CD4-positive, alpha-beta T cell treated with Interleukin-15 for 4 hours (primary cell): ENCODE data around the gene NID1.
"Not testable (repeated sequence)": the region's sequence is repeated elsewhere in the genome, so short reads cannot be mapped to it uniquely, and the experiment has no call there.

Source experiments
- DNase-seq: peaks from one replicate; pipeline ENCODE4 v3.0.0-alpha.2; 2020; ENCODE audit warnings: low spot score

Gene NID1

DNA sequence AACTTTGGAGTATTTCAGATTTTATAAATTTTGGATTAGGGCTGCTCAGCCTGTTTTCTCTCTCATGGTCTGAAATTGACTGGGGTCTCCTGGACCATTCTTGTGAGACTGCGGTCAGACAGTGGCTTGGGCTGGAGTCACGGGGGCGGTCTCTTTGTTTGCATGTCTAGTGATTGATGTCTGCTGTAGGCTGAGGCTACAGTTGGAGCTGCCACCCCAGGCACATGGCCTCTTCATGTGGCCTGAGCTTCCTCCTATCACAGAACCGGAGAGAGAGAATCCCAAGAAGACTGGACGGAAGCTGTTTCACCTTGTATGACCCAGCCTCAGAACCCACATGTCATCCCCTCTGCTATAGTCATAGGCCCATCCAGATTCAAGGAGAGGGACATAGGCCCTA is 96.1 kb downstream of the NID1 start:
- no peak for DNase-seq

DNA sequence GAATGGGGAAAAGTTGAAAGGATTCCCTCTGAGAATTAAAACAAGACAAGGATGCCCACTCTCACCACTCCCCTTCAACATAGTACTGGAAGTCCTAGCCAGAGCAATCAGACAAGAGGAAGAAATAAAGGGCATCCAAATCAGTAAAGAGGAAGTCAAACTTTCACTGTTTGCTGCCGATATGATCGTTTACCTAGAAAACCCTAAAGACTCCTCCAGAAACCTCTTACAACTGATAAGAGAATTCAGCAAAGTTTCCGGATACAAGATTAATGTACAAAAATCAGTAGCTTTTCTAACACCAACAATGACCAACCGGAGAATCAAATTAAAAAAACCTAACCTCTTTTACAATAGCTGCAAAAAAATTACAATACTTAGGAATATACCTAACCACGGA is 98.8 kb downstream of the NID1 start:
- not testable (repeated sequence) for DNase-seq

DNA sequence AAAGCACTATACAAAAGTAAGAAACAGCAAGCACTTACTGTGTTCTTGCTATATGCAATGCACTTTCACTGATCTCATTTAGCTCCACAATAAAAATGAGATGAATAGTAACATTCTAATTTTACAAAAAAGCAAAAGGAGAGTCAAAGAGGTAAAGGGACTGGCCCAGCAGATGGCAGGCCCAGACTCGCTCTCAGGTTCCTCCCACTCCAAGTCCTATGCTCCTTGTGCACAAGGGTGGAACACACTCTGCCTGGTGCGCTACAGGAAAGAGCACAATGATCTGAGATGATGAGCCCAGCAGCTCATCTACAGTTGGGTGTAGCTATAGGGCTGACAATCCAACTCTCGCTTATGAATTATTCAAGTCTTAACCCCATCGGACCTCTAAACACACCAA is 104.1 kb downstream of the NID1 start:
- no peak for DNase-seq

DNA sequence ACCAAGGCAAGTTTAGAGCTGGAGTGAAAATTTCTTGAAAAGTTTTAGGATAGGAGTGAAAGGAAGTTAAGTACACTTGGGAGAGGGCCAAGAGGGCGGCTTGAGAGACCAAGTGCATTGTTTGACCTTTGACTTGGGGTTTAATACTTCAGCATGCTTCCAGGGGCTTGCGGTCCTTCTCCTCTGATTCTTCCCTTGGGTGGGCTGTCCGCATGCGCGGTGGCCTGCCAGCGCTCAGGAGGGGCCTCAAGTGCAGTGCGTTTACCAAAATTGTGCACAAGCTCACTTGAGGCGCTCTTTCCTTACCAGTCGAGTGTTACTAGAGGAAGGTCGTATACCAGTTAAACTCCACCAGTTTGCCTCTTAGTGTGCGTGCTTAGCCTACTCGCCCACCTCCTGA is 106.9 kb downstream of the NID1 start:
- no peak for DNase-seq

DNA sequence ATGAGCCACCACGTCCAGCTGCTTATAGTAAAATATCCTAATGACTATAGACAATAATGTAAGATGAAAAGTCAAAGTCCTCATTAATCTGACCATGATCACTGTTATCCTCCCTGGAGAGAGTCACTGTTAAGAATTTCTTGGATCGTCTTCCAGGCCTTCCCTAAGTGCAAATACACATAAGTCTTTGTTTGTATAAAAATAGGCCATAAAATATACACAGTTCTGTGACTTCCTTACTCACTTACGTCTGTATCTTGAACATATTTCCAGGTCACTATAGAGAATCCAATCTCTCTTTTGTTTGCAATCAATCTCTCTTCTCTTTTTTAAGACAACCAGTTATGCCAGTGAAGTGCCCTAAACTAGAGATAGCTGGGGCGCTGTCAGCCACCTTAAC is 109.1 kb downstream of the NID1 start:
- DNase-seq = no peak

DNA sequence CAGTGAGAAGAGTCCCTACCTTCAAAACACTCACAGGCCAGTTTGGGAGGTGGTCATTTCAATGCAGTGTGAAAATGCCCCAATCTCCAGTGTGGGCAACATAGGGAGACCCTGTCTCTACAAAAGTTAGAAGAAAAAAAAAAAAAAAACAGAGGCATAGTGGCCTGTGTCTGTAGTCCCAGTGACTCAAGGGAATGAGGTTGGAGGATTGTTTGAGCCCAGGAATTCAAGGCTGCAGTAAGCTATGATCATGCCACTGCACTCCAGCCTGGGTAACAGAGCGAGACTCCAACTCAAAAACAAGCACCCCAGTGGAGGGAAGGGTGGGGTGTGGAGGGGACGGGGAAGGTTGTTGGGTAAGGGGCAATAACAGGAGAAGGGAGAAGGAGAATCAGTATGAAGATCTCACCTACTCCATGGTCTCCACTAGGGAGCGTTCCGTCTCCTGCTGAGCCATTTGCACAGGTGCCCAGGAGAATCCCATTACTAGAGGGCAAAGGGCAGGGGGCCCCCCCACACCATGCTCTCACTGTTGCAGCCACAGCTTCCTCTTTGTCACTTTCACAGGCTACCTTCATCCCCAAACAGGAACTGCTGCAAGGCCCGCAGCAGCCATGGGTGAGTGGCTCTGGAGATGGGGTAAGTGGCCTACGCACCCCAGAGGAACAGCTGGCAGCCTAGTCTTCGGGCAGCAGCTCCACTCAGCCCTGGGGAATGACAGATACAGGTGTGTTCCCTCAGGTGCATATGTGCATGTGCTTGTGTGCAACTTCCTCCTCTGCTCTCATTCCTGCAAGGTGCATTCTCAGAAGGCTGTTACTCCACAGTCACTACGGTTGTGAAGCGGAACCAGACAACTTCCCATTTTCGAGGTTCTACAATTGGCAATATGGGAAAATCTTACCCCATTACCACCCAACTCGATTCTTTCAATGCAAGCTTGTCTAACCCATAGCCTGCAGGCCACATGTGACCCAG is 110.3 kb downstream of the NID1 start:
- peak; percentile 49 for DNase-seq

DNA sequence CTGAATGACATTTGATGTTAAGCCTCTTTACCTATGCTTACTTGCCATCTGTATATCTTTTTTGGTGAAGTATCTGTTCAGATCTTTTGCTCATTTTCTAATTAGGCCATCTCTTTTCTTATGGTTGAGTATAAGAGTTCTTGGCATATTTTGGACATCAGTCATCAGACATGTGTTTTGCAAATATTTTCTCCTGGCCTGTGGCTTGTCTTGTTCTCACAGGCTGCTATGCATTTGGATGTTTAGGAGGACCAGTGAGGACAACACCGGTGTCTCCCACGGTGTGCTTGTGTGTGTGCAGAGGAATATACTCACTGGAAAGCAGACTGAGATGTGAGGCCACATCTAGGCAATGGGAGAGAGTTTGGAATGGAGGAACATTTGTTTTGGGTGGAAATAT is 111.1 kb downstream of the NID1 start:
- no peak for DNase-seq

DNA sequence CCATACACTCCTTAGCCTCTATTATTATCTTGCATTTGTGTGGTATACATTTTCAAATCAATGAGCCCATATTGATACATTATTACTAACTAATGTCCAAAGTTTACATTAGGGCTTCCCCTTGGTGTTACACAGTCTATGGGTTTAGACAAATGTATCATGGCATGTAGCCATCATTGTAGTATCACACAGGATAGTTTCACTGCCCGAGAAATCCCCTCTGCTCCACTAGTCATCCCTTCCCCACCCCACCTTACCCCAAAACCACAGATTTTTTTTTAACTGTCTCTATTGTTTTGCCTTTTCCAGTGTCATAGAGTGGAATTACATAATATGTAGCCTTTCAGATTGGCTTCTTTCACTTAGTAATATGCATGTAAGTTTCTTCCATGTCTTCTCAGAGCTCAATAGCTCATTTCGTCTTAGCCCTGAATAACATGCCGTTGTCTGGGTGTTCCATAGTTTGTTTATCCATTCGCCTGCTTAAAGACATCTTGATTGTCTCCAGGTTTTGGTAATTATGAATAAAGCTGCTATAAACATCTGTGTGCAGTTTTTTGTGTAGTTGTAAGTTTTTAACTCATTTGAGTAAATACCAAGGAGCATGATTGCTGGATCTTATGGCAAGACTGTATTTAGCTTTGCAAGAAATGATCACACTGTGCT is 111.8 kb downstream of the NID1 start:
- no peak for DNase-seq

DNA sequence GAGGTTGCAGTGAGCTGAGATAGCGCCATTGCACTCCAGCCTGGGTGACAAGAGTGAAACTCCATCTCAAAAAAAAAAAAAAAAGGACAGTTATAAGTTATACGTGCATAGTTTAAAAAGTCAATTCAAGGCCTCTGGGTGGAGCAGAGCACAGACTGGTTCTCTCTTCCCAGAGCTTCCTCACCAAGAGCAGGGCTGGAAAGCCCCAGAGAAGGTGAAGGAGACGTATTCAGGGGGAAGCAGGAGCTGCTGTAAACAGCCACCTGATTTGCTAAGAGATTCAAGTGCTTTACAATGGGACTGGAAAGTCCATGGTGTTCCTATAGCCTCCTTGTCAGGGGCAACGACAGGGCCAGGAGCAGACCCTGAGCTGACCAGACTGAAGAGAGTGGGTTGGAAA is 113.2 kb downstream of the NID1 start:
- DNase-seq = no peak

DNA sequence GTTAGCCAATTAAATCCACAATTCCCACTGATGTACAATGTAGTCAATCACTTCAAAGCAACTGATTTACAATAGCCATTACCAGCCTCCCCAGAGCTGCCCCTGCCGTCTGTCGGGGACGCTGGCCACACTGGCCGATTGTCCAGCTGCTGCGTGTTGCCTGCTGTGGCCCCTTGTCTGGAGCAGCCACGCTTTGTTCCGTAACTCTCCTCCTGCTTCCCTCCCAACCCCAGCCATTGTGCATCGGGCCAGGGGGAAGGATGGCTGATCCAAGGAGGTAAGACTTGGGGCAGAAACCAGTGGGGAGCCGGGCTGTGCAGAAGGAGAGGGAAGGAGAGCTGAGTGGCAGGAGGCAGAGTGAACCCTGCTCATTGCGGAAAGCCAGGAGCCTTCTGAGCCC is 114.6 kb downstream of the NID1 start:
- DNase-seq = no peak

DNA sequence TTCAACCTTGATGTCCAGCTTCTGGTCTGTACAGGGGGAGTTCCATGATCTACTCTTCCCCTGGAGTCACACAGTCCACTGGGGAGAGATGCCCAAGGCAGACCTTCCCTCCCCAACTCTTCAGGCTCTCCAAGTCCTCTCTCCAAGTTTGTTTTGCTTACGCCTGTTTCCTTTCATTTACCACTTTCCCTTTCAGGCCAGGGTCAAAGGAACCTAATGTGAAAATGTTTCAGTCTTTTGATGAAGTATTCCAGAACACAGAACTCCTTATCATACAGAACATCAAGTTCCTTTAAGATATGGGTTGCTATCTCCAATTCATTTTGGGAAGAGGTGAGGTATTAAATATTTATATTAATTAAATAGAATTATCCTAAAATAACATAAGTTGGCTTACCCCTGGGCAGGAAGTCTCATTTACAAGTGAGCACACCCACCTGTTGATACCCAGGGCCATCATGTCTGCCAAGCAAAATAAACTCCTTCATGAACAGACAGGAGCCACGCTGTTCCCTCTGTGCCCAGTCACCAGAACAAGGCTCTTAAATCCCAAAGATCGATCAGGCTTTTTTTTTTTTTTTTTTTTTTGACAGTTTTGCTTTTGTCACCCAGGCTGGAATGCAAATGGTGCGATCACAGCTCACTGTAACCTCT is 116.0 kb downstream of the NID1 start:
- no peak for DNase-seq

DNA sequence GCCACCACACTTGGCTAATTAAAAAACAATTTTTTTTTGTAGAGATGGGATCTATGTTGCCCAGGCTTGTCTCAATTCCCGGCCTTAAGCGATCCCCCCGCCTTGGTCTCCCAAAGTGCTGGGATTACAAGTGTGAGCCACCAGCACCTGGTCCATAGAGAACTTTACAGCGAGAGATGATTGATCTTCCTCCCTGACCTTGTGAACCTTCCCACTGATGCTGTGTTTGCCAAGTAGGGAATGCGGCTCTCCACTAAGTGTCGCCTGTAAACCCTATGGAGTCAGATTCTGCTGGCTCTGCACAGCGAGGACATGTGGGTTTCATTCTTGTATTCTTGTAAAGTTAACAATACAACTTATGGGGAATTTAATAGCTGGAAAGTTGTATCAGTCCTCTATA is 116.9 kb downstream of the NID1 start:
- DNase-seq = no peak

DNA sequence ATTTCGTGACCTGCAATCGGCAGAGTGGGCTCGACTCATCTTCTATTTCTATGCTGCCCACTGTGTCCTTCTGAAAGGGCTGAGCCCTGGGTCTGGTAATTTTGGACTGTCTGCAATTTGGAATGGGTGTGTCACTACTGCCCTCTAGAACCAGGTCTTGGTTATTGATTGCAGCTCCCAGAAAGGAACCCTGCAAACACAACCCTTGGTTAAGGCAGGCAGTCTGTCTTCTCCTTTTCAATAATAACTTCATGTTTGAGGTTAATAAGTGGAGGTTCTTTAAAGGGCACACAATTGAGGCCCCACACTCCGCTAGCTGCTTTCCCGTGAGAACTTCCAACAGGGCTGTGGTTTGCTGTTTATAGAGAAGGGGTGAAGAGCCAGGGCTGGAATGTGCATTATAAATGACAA is 118.3 kb downstream of the NID1 start:
- DNase-seq = peak; percentile 12

DNA sequence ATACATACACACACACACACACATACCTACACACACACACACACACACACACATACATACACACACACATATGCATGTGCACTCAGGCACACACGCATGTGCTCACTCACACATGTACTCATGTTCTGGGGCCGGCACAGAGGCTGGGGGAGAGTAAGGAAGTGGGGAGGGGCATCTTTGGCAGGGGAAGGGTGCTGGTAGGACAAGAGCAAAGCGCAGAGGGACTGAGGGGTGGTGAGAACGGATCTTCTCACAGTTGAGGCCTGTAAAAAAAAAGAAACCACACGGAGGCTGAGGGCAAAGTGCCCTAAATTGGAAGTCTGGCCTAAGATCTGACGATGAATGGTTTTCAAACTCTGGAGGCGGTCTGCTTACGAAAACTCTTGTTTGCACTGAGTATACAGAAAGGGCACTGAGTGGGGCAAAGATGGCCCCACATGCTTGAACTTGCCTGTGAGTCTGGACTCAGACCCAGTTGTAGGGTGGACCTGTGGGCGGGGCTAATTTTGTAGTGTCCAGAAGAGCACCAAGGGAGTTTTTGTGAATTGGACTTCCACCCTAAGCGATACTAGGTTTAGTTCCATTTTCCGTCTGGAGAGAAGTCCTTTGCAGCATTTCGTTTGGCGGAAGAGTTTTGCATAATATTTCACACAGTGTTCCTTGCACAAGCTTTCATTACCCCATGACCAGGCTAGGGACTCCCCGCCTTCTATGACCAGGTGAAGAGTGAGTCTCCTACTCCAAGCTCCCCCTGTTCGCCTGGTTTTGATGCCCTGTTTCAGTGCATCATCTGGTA is 118.9 kb downstream of the NID1 start:
- peak; percentile 8 for DNase-seq

DNA sequence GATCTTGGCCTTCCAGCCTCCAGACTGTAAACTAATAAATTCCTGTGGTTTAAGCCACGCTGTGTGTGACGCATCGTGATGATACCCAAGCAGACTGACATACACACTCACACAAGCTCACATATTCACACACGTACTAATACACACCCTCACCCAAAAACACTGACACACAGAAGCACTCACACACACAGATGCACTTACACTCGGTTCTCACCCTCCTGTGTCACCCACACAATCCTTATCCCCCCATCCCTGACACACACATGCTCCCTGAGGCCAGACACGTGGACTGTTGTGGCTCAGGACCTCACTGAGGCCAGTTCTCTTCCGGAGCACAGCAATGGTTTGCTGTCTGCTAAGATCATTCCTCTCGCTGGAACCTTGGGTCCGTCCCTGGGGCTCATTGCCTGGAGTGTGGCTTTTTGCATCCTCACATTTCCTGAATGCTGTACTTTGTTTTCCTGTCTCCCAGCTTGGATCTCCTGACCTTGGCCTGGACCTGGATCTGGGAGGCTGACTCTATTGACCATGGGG is 121.2 kb downstream of the NID1 start:
- no peak for DNase-seq

DNA sequence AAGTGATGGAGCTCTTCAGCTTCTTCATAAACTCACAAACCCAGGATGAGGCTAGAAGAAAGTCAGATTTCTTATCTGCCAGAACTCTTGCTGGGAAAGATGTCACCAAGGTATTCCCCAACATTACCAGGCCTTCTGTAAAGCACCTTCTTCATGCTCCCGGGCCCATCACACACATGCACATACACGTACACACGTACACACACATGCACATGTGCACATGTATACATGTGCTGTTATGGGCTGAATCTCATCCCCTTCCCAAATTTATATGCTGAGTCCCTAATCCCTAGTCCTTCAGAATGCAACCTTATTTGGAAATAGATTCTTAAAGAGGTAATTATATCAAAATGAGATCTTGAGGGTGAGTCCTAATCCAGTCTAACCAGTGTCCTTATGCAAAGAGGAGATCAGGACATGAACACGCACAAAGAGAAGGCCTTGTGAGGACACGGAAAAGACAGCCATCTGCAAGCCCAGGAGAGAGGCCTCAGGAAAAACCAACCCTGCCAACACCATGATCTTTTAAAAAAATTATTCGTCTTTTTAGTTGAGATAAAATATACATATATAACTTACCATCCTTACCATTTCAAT is 121.8 kb downstream of the NID1 start:
- no peak for DNase-seq

DNA sequence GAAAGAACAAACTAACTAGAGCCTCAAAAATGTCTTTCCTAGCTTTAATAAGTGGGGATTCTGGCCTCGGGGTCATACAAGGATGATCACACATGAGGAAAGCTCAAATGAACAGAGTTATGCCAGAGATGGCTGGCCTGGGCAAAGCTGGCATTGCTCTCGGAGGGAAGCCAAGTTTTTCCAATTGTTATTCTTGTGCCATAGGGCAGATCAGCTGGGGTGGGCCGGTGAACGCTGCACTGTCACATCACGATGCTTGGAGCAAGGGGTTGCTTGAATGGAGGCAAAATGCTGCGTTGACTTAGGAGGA is 122.3 kb downstream of the NID1 start:
- no peak for DNase-seq

DNA sequence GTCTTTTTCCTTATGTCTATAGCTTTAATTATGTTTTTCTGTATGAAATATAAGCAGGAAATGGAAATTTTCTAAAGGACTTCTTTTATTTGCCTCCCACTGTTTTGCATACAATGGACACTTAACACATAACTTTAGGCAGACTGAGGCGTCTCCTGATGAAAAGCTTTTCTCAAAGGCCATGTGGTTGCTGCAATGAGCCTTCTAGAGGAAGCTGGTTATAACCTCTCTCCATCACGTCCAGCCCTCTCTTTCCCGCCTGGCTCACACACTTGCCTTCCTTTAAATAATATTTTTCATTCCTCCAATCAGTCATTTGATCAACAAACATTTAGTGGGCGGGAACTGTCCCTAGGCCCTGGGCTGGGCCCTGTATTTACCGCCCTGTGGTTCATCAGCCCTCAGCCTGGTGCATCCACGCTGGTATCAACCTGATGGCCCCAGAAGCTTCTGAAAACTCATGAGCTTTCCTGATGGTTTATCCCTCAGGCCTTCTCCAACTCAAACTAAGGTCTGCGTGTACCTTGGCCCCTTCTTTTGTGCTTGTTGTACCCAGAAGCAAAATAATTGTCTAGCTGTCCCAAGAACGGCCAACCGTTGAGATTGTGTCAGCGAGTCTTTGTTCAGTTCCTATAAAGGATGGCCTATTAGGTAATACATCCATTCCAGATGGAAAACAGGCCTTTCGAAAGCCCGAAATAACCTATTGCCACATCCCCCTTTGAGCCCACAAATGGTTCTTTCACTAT is 122.8 kb downstream of the NID1 start:
- DNase-seq = no peak

DNA sequence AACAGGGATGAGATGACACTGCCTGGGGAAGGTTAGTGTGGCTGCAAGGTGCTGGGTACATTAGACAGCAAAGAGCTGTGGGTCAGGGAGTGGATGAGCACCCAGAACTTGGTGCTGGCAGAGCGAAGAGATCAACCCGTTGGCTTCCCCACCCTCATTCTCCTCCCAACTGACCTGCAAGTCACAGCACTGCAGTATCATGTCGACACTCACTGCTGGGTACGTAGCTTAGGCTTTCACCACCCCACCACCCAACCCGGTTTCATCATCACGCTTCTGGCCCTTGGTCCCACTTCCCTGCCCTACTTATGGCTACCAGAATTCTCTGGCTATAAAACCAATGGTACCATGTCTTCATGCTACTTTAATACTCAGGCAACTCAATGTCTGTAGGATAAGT is 124.6 kb downstream of the NID1 start:
- DNase-seq = no peak

DNA sequence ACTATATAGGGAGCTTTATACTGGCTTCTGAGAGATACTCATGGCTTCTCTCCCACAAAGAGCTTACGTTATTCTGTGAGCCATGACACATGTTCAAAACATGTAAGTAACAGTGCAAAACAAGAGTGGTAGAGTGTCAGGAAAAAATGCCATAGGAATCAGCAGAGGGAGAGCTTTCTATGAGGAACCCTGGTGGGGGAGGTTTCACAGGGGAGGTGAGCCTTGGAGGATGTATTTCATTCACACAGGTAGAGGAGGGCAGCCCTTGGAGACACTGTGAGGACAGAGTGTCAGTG is 125.5 kb downstream of the NID1 start:
- no peak for DNase-seq
